ENCODE data around the gene ASTN2. TPM values are rescaled to one million over a fixed set of nuclear protein-coding genes. Genes with fewer than 3 reads are reported as not detected.
A peak's percentile ranks its signal among the peaks of the same experiment; 100 is the strongest.

The ASTN2 gene
- total and polyA plus RNA-seq, 2 donors (not counting 3 experiments of a cell fraction or from before 2014, with no cell fraction given) = 1.0 to 1.9 TPM

- Histone ChIP-seq H3K27ac (ENCODE audit: insufficient read depth, low read depth, low read length) (no peak overlapping the region), H3K36me3 (ENCODE audit: control insufficient read depth in 2 of 2, extremely low read depth in 1 of 2, insufficient read depth in 2 of 2, low read length in 2 of 2) (no peaks in the 10 kb centered on the region), H3K79me2 (ENCODE audit: control insufficient read depth, insufficient read depth, low read length) (no peaks in the 10 kb centered on the region), H3K4me1 (ENCODE audit: control insufficient read depth, extremely low read depth, insufficient read depth, low read length) (no peaks in the 10 kb centered on the region), H3K9me1 (replicated peaks; ENCODE audit: control insufficient read depth, extremely low read depth, insufficient read depth, low read length) (no peaks in the 10 kb centered on the region), H3K27me3 (ENCODE audit: control insufficient read depth in 2 of 2, insufficient read depth in 2 of 2, low read length in 2 of 2) (peaks cover 34 to 36% of the 10 kb centered on the region in 2 experiments), H3K9me3 (replicated peaks; ENCODE audit: control insufficient read depth, insufficient read depth, low read length) (no peaks in the 10 kb centered on the region), H4K20me1 (replicated peaks; ENCODE audit: control insufficient read depth, extremely low read depth, insufficient read depth, low read length) (no peaks in the 10 kb centered on the region), H3K4me2 (ENCODE audit: insufficient read depth, low read length) (no peak overlapping the region), H3K9ac (replicated peaks; ENCODE audit: extremely low read depth, insufficient read depth, low read length) (no peak overlapping the region), H2AFZ (ENCODE audit: low read depth, low read length) (no peak overlapping the region), H3K4me3 (replicated peaks in 1 of 3; ENCODE audit: insufficient read depth in 1 of 3, low read depth in 1 of 3, low read length in 3 of 3) (no peak overlapping the region)
- FAIRE-seq = no peak
- ChIA-PET POLR2A (no interaction called here), CTCF (no interaction called here)
- no peak for DNase-seq (ENCODE audit: low read depth, low spot score)
- intact Hi-C loops (cut with micrococcal nuclease) (no loop called here), dilution Hi-C loops (cut with MboI; ENCODE audit: extremely low pct_ligation_motif_present, low sequenced_read_pairs) (no loop called here)
- TF ChIP-seq POLR2AphosphoS5 (IDR thresholded peaks at IDR 0.05; ENCODE audit: insufficient read depth, low read depth, low read length) (no peak), MYC (IDR thresholded peaks at IDR 0.05; ENCODE audit: low read depth, low read length) (no peak), EZH2 (IDR thresholded peaks at IDR 0.05; ENCODE audit: borderline replicate concordance, low read depth, low read length, severe bottlenecking) (peak; percentile 52)
- no TSS peak for BruUV-seq (replicated peaks)
These were observed 1.3 kb downstream of the ASTN2 start for GRCh38 chr9:117413346-117414219.

- Histone ChIP-seq H3K27me3 (ENCODE audit: control insufficient read depth in 2 of 2, insufficient read depth in 2 of 2, low read length in 2 of 2) (peaks cover 34 to 36% of the 10 kb centered on the region in 2 experiments), H4K20me1 (replicated peaks; ENCODE audit: control insufficient read depth, extremely low read depth, insufficient read depth, low read length) (no peaks in the 10 kb centered on the region), H3K79me2 (ENCODE audit: control insufficient read depth, insufficient read depth, low read length) (no peaks in the 10 kb centered on the region), H3K4me2 (ENCODE audit: insufficient read depth, low read length) (no peak overlapping the region), H3K27ac (ENCODE audit: insufficient read depth, low read depth, low read length) (no peak overlapping the region), H3K9me1 (replicated peaks; ENCODE audit: control insufficient read depth, extremely low read depth, insufficient read depth, low read length) (no peaks in the 10 kb centered on the region), H3K4me3 (replicated peaks in 1 of 3; ENCODE audit: insufficient read depth in 1 of 3, low read depth in 1 of 3, low read length in 3 of 3) (no peak overlapping the region), H3K9me3 (replicated peaks; ENCODE audit: control insufficient read depth, insufficient read depth, low read length) (no peaks in the 10 kb centered on the region), H3K4me1 (ENCODE audit: control insufficient read depth, extremely low read depth, insufficient read depth, low read length) (no peaks in the 10 kb centered on the region), H2AFZ (ENCODE audit: low read depth, low read length) (no peak overlapping the region), H3K36me3 (ENCODE audit: control insufficient read depth in 2 of 2, extremely low read depth in 1 of 2, insufficient read depth in 2 of 2, low read length in 2 of 2) (no peaks in the 10 kb centered on the region), H3K9ac (replicated peaks; ENCODE audit: extremely low read depth, insufficient read depth, low read length) (no peak overlapping the region)
- intact Hi-C loops (cut with micrococcal nuclease) = no loop called here
- dilution Hi-C loops (cut with MboI; ENCODE audit: extremely low pct_ligation_motif_present, low sequenced_read_pairs) = no loop called here
- no peak for TF ChIP-seq EZH2 (IDR thresholded peaks at IDR 0.05; ENCODE audit: borderline replicate concordance, low read depth, low read length, severe bottlenecking)
- TF ChIP-seq MYC (IDR thresholded peaks at IDR 0.05; ENCODE audit: low read depth, low read length) = no peak
- no peak for TF ChIP-seq POLR2A (IDR thresholded peaks at IDR 0.05; ENCODE audit: low read depth, low read length)
- TF ChIP-seq CTCF (IDR thresholded peaks at IDR 0.05; ENCODE audit: extremely low read depth in 1 of 2, insufficient read depth in 1 of 2, low read depth in 1 of 2, low read length in 2 of 2) = no peak
- no peak for TF ChIP-seq POLR2AphosphoS5 (IDR thresholded peaks at IDR 0.05; ENCODE audit: insufficient read depth, low read depth, low read length)
- no peak for TF ChIP-seq GATA2 (IDR thresholded peaks at IDR 0.05; ENCODE audit: insufficient read depth, insufficient read length, low read depth, low read length)
- no peak for TF ChIP-seq JUN (IDR thresholded peaks at IDR 0.05; ENCODE audit: borderline replicate concordance, insufficient read depth, insufficient read length, low read depth)
- TF ChIP-seq FOS (IDR thresholded peaks at IDR 0.05; ENCODE audit: borderline replicate concordance, insufficient read depth, low read length) = no peak
- CTCF ChIA-PET = no interaction called here
- POLR2A ChIA-PET = no interaction called here
- no TSS peak for BruUV-seq (replicated peaks)
- DNase-seq (ENCODE audit: low read depth, low spot score) (no peak), FAIRE-seq (no peak)
These were observed 2.0 kb downstream of the ASTN2 start for GRCh38 chr9:117412841-117413240.

Measured in endothelial cell of umbilical vein (primary cell).